Keratinocyte (primary cell): ENCODE data around the gene GRM7. TPM values are rescaled to one million over a fixed set of nuclear protein-coding genes. Genes with fewer than 3 reads are reported as not detected.

Source experiments
- DNase-seq: peaks from one replicate; pipeline ENCODE4 v3.0.0-alpha.2; 2011; ENCODE audit warnings: low read depth, missing footprints, low spot score
- FAIRE-seq: peaks from 2 replicates; lab custom pipeline; 2011; peaks lifted over from hg19 to GRCh38; lab: Jason Lieb, UNC
- H2AFZ ChIP-seq: 2 replicates; pipeline ENCODE4 v1.6.0; 2012; ENCODE audit warnings: low read length, control low read depth, inconsistent platforms; ENCODE audit not compliant: control insufficient read depth
- H3K27ac ChIP-seq: 2 replicates; pipeline ENCODE4 v1.5.1; 2011; ENCODE audit warnings: low read length; ENCODE audit not compliant: control insufficient read depth, insufficient read depth
- H3K27me3 ChIP-seq: 3 replicates; pipeline ENCODE4 v1.6.0; 2011; ENCODE audit warnings: low read length; ENCODE audit not compliant: control insufficient read depth, insufficient read depth; ENCODE audit errors: extremely low read depth
- H3K36me3 ChIP-seq, 2 experiments: 2 replicates in 1 of 2; 3 replicates in 1 of 2; pipeline ENCODE4 v1.5.1; 2011; ENCODE audit warnings: low read length in 2 of 2, mild to moderate bottlenecking in 1 of 2; ENCODE audit not compliant: control insufficient read depth in 2 of 2, insufficient read depth in 2 of 2; ENCODE audit errors: extremely low read depth in 1 of 2
- H3K4me1 ChIP-seq: 3 replicates; pipeline ENCODE4 v1.5.1; 2011; ENCODE audit warnings: low read length; ENCODE audit not compliant: control insufficient read depth, insufficient read depth; ENCODE audit errors: extremely low read depth
- H3K4me2 ChIP-seq: 3 replicates; pipeline ENCODE4 v1.6.0; 2011; ENCODE audit warnings: low read depth, low read length; ENCODE audit not compliant: control insufficient read depth, insufficient read depth; ENCODE audit errors: extremely low read depth
- H3K4me3 ChIP-seq, 3 experiments: fragments of 200-600 bp in 1 of 3; sonication (generic) in 1 of 3; 2 replicates in 2 of 3; 3 replicates in 1 of 3; pipeline ENCODE4 v1.5.1; 2011 to 2016; ENCODE audit warnings: low read length in 3 of 3, mild to moderate bottlenecking in 3 of 3, control low read depth in 2 of 3, inconsistent platforms in 1 of 3, low read depth in 1 of 3, mixed read lengths in 1 of 3, mixed run types in 1 of 3, moderate library complexity in 1 of 3; ENCODE audit not compliant: control insufficient read depth in 2 of 3, insufficient read depth in 2 of 3; ENCODE audit errors: extremely low read depth in 1 of 3
- H3K79me2 ChIP-seq: 2 replicates; pipeline ENCODE4 v1.6.0; 2012; ENCODE audit warnings: low read length; ENCODE audit not compliant: control insufficient read depth, insufficient read depth
- H3K9ac ChIP-seq: 3 replicates; pipeline ENCODE4 v1.6.0; 2011; ENCODE audit warnings: low read length; ENCODE audit not compliant: control insufficient read depth, insufficient read depth; ENCODE audit errors: extremely low read depth
- H3K9me1 ChIP-seq: 3 replicates; pipeline ENCODE4 v1.6.0; 2011; ENCODE audit warnings: low read length; ENCODE audit not compliant: control insufficient read depth, insufficient read depth; ENCODE audit errors: extremely low read depth
- H3K9me3 ChIP-seq: 2 replicates; pipeline ENCODE4 v1.5.1; 2012; ENCODE audit warnings: low read depth, low read length; ENCODE audit not compliant: control insufficient read depth
- H4K20me1 ChIP-seq: 3 replicates; pipeline ENCODE4 v1.6.0; 2011; ENCODE audit warnings: low read length; ENCODE audit not compliant: control insufficient read depth, insufficient read depth; ENCODE audit errors: extremely low read depth
- CTCF ChIP-seq, 3 experiments: IDR thresholded peaks in 1 of 3; conservative IDR thresholded peaks in 1 of 3; optimal IDR thresholded peaks in 1 of 3; 2 replicates in 2 of 3; 3 replicates in 1 of 3; pipeline versions ENCODE3 to v1.5.1; 2011; ENCODE audit warnings: low read length in 3 of 3, mild to moderate bottlenecking in 3 of 3, moderate library complexity in 2 of 3, control low read depth in 1 of 3, inconsistent platforms in 1 of 3; ENCODE audit not compliant: insufficient read depth in 2 of 3; ENCODE audit errors: extremely low read depth in 1 of 3
- EZH2 ChIP-seq: IDR thresholded peaks from one replicate; pipeline ENCODE4 v1.6.1; 2012; ENCODE audit warnings: inconsistent platforms, mild to moderate bottlenecking, low read length, moderate library complexity
- dilution Hi-C: fragments of 300-500 bp; cut with MboI; formaldehyde crosslinking; loops from one replicate; pipeline ENCODE4 v1.7.0; 2020; ENCODE audit warnings: low sequenced_read_pairs; ENCODE audit not compliant: extremely low pct_ligation_motif_present
- polyA plus RNA-seq, 5 experiments: library from polyadenylated mRNA; depleted of rRNA in 3 of 5; stranded (reverse) in 3 of 5; stranded (forward) in 1 of 5; unstranded in 1 of 5; fragments of >200 nt; gene quantifications; 1 replicate in 1 of 5; 2 replicates in 3 of 5; 3 replicates in 1 of 5; pipeline versions ENCODE4 v1.2.1 to v1.2.3, GENCODE V29; 2011 to 2012; ENCODE audit warnings: missing spikeins in 2 of 5, low read depth in 1 of 5, low replicate concordance in 1 of 5

The GRM7 gene
- polyA plus RNA-seq, 1 donor (not counting 4 experiments of a cell fraction or from before 2014, with no cell fraction given): not detected

- H3K4me3 ChIP-seq: no peak overlapping the region
- H3K4me2 ChIP-seq: no peak overlapping the region
- FAIRE-seq: no peak
- no peaks in the 10 kb centered on the region for H3K4me1 ChIP-seq
- TF ChIP-seq CTCF (optimal IDR thresholded peaks at IDR 0.05 in 1 of 3, IDR thresholded peaks at IDR 0.05 in 1 of 3, conservative IDR thresholded peaks at IDR 0.05 in 1 of 3; ENCODE audit: extremely low read depth in 1 of 3, insufficient read depth in 2 of 3, low read length in 3 of 3): no peak
- no peak for TF ChIP-seq EZH2
- no peak overlapping the region for H3K27ac ChIP-seq
- no peaks in the 10 kb centered on the region for H3K27me3 ChIP-seq
- no peaks in the 10 kb centered on the region for H3K79me2 ChIP-seq
- H4K20me1 ChIP-seq: no peaks in the 10 kb centered on the region
- no peaks in the 10 kb centered on the region for H3K9me3 ChIP-seq
- H3K9ac ChIP-seq: no peak overlapping the region
- H2AFZ ChIP-seq: no peak overlapping the region
- no peaks in the 10 kb centered on the region for H3K9me1 ChIP-seq
- no peak for DNase-seq
- no peaks in the 10 kb centered on the region for H3K36me3 ChIP-seq
- dilution Hi-C loops: no loop called here
Observed at GRCh38 chr3:7621651-7622050, 760.7 kb downstream of the GRM7 start.

- dilution Hi-C loops: no loop called here
- no peaks in the 10 kb centered on the region for H3K4me1 ChIP-seq
- no peak overlapping the region for H2AFZ ChIP-seq
- H3K9me3 ChIP-seq: no peaks in the 10 kb centered on the region
- DNase-seq: no peak
- H3K4me2 ChIP-seq: no peak overlapping the region
- no peak overlapping the region for H3K27ac ChIP-seq
- H3K79me2 ChIP-seq: no peaks in the 10 kb centered on the region
- no peaks in the 10 kb centered on the region for H3K9me1 ChIP-seq
- H4K20me1 ChIP-seq: no peaks in the 10 kb centered on the region
- TF ChIP-seq CTCF (optimal IDR thresholded peaks at IDR 0.05 in 1 of 3, IDR thresholded peaks at IDR 0.05 in 1 of 3, conservative IDR thresholded peaks at IDR 0.05 in 1 of 3; ENCODE audit: extremely low read depth in 1 of 3, insufficient read depth in 2 of 3, low read length in 3 of 3): no peak
- TF ChIP-seq EZH2: no peak
- no peak for FAIRE-seq
- H3K36me3 ChIP-seq: no peaks in the 10 kb centered on the region
- no peak overlapping the region for H3K9ac ChIP-seq
- no peaks in the 10 kb centered on the region for H3K27me3 ChIP-seq
- H3K4me3 ChIP-seq: no peak overlapping the region
Observed at GRCh38 chr3:7625021-7625420, 764.1 kb downstream of the GRM7 start.
